GM18907 (cell line): ENCODE results near the gene ZCCHC8.
A peak's percentile ranks its signal among the peaks of the same experiment; 100 is the strongest.
"Not testable (repeated sequence)": the region's sequence is repeated elsewhere in the genome, so short reads cannot be mapped to it uniquely, and the experiment has no call there.

Source experiments
- ATAC-seq: cut with Tn5 transposase; IDR thresholded peaks from one replicate; pipeline ENCODE4 v1.9.1; 2021; ENCODE audit warnings: mild to moderate bottlenecking, moderate library complexity; ENCODE audit not compliant: unreplicated experiment

ZCCHC8 gene

GRCh38 chr12:122437656-122438121, 63.0 kb downstream of the ZCCHC8 start:
- ATAC-seq, result no peak

GRCh38 chr12:122435186-122435585, 65.5 kb downstream of the ZCCHC8 start:
- no peak for ATAC-seq

GRCh38 chr12:122429043-122429442, 71.7 kb downstream of the ZCCHC8 start:
- ATAC-seq, result not testable (repeated sequence)

GRCh38 chr12:122427403-122427802, 73.3 kb downstream of the ZCCHC8 start:
- ATAC-seq, result no peak

- ATAC-seq, result no peak
These were observed 77.2 kb downstream of the ZCCHC8 start for GRCh38 chr12:122423258-122424165.

- ATAC-seq, result no peak
These were observed 77.9 kb downstream of the ZCCHC8 start for GRCh38 chr12:122422730-122423257.

GRCh38 chr12:122421821-122422729, 78.7 kb downstream of the ZCCHC8 start, which contains the start of gene CLIP1:
Gene CLIP1, minus strand, starts transcription at chr12:122422669. Its CDS starts 42,217 bp downstream, at chr12:122380452.
- peak; percentile 72 for ATAC-seq
